ENCODE data around the gene DLG5.

The DLG5 gene

GRCh38 chr10:77886795-77887355, 39.7 kb downstream of the DLG5 start:
- Histone ChIP-seq H3K27ac (ENCODE audit: extremely low read depth, low read depth, low read length) (no peak overlapping the region), H3K4me1 (ENCODE audit: control insufficient read depth, insufficient read depth, low read length) (peaks cover 12% of the 10 kb centered on the region)
- CTCF ChIA-PET = interaction anchor here (0.5 to 0.9 kb wide), 2 partner anchors 28 to 41 kb away, joined by 3 read pairs; no protein-coding TSS in a partner anchor

GRCh38 chr10:77884181-77884580, 42.4 kb downstream of the DLG5 start:
- H3K36me3 ChIP-seq (ENCODE audit: control insufficient read depth in 2 of 2, insufficient read depth in 1 of 2, low read length in 2 of 2) = peaks cover 0 to 4% of the 10 kb centered on the region in 2 experiments; a peak in 1 of 3 replicates
- H3K4me1 ChIP-seq (ENCODE audit: control insufficient read depth, insufficient read depth, low read length) = peaks cover 8% of the 10 kb centered on the region
- ChIA-PET CTCF (no interaction called here), POLR2A (no interaction called here)
- TF ChIP-seq, protein P1, sequence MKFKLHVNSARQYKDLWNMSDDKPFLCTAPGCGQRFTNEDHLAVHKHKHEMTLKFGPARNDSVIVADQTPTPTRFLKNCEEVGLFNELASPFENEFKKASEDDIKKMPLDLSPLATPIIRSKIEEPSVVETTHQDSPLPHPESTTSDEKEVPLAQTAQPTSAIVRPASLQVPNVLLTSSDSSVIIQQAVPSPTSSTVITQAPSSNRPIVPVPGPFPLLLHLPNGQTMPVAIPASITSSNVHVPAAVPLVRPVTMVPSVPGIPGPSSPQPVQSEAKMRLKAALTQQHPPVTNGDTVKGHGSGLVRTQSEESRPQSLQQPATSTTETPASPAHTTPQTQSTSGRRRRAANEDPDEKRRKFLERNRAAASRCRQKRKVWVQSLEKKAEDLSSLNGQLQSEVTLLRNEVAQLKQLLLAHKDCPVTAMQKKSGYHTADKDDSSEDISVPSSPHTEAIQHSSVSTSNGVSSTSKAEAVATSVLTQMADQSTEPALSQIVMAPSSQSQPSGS (tag by site-specific recombination; IDR thresholded peaks at IDR 0.05; ENCODE audit: low read depth) = no peak
- TF ChIP-seq INSM2 (tag by site-specific recombination; IDR thresholded peaks at IDR 0.05) = no peak
- TF ChIP-seq ZNF704 (tag by site-specific recombination; IDR thresholded peaks at IDR 0.05) = no peak
- TF ChIP-seq ZNF707 (tag by site-specific recombination; IDR thresholded peaks at IDR 0.05) = no peak
- no peak for TF ChIP-seq ZNF555 (tag by site-specific recombination; conservative IDR thresholded peaks at IDR 0.05)
- TF ChIP-seq ZNF747 (tag by site-specific recombination; IDR thresholded peaks at IDR 0.05) = no peak
- no peak for TF ChIP-seq GLIS1 (tag by site-specific recombination; IDR thresholded peaks at IDR 0.05)
- TF ChIP-seq ZNF843 (tag by site-specific recombination; IDR thresholded peaks at IDR 0.05) = no peak
- no peaks in the 10 kb centered on the region for H3K9me3 ChIP-seq (ENCODE audit: control insufficient read depth, insufficient read depth, low read depth, low read length)
- H3K4me3 ChIP-seq (ENCODE audit: low read depth, low read length) = no peak overlapping the region
- no peak overlapping the region for H3K27ac ChIP-seq (ENCODE audit: extremely low read depth, low read depth, low read length)

More at GRCh38 chr10:77886795-77887355, 39.7 kb downstream of the DLG5 start:
- Histone ChIP-seq H3K9me3 (ENCODE audit: control insufficient read depth, insufficient read depth, low read depth, low read length) (no peaks in the 10 kb centered on the region), H3K36me3 (ENCODE audit: control insufficient read depth in 2 of 2, insufficient read depth in 1 of 2, low read length in 2 of 2) (no peaks in the 10 kb centered on the region), H3K4me3 (ENCODE audit: low read depth, low read length) (no peak overlapping the region)
- TF ChIP-seq ZSCAN30 (tag by site-specific recombination; IDR thresholded peaks at IDR 0.05) (no peak), ZNF548 (tag by site-specific recombination; IDR thresholded peaks at IDR 0.05) (peak; percentile 44; the same call in 1 of the 2 replicates), ZNF664 (tag by site-specific recombination; IDR thresholded peaks at IDR 0.05) (peak; percentile 51; the same call in 1 of the 2 replicates), ZNF366 (tag by site-specific recombination; conservative IDR thresholded peaks at IDR 0.05) (no peak)
- POLR2A ChIA-PET = interaction anchor here (0.7 kb wide), 1 partner anchor 21 kb away, joined by 3 read pairs; no protein-coding TSS in a partner anchor

GRCh38 chr10:77881636-77882035, 44.9 kb downstream of the DLG5 start:
- H3K9me3 ChIP-seq (ENCODE audit: control insufficient read depth, insufficient read depth, low read depth, low read length) = no peaks in the 10 kb centered on the region
- POLR2A ChIA-PET = no interaction called here
- peak; percentile 55 for TF ChIP-seq PRDM10 (tag by site-specific recombination; IDR thresholded peaks at IDR 0.05)
- TF ChIP-seq HOXC10 (CRISPR knock-in tag; IDR thresholded peaks at IDR 0.05) = no peak
- no peak overlapping the region for H3K27ac ChIP-seq (ENCODE audit: extremely low read depth, low read depth, low read length)
- CTCF ChIA-PET = no interaction called here
- H3K4me1 ChIP-seq (ENCODE audit: control insufficient read depth, insufficient read depth, low read length) = peaks cover 8% of the 10 kb centered on the region; the same call in 1 of the 2 replicates
- H3K36me3 ChIP-seq (ENCODE audit: control insufficient read depth in 2 of 2, insufficient read depth in 1 of 2, low read length in 2 of 2) = peaks cover 0 to 4% of the 10 kb centered on the region in 2 experiments; a peak in 1 of 3 replicates
- no peak overlapping the region for H3K4me3 ChIP-seq (ENCODE audit: low read depth, low read length)

Data from HEK293 (cell line).